Prostate gland (tissue), 2 donors: ENCODE results near the gene ZMIZ1. TPM values are rescaled to one million over a fixed set of nuclear protein-coding genes. Genes with fewer than 3 reads are reported as not detected.

Experiments
- DNase-seq: peaks from one replicate; pipeline ENCODE4 v3.0.0-alpha.2; 2019; ENCODE audit warnings: low spot score
- H3K27ac ChIP-seq, 2 donors: fragments of 200-600 bp; sonication (generic); 2 replicates each; pipeline ENCODE4 v1.5.1; 2017 to 2019
- H3K27me3 ChIP-seq: fragments of 200-600 bp; sonication (generic); replicated peaks from 2 replicates; pipeline ENCODE4 v1.5.1; 2019; ENCODE audit not compliant: insufficient read depth
- H3K36me3 ChIP-seq, 2 donors: fragments of 200-600 bp; sonication (generic); 1 replicate in 1 of 2; 2 replicates in 1 of 2; pipeline versions ENCODE4 v1.5.1 to v1.8.1; 2017 to 2019
- H3K4me1 ChIP-seq: fragments of 200-600 bp; sonication (generic); replicated peaks from 2 replicates; pipeline ENCODE4 v1.5.1; 2019
- H3K4me3 ChIP-seq, 2 donors: fragments of 200-600 bp; sonication (generic); 2 replicates each; pipeline ENCODE4 v1.5.1; 2017 to 2019
- H3K9me3 ChIP-seq: fragments of 200-600 bp; sonication (generic); 2 replicates; pipeline ENCODE4 v1.5.1; 2017
- POLR2A ChIP-seq: fragments of 450-650 bp; IDR thresholded peaks from one replicate; pipeline ENCODE4 v1.6.1; 2016; ENCODE audit warnings: antibody characterized with exemption, mild to moderate bottlenecking
- POLR2AphosphoS5 ChIP-seq: sonication (generic); formaldehyde crosslinking; IDR thresholded peaks from one replicate; pipeline ENCODE4 v1.6.1; 2017; ENCODE audit warnings: antibody characterized with exemption
- WGBS: methylation state at CpG from one replicate; pipeline ENCODE4 v1.1.5; 2018; 5-methylcytosine and 5-hydroxymethylcytosine counted together
- intact Hi-C: fragments of 100-400 bp; cut with DNase I; formaldehyde crosslinking; loops from one replicate; pipeline ENCODE4 v1.14.2; 2022
- total RNA-seq, 2 donors: library from RNA; depleted of rRNA; stranded (reverse); fragments of >200 nt; gene quantifications; one replicate each; pipeline ENCODE4 v1.1.0, GENCODE V29; 2016
- TF ChIP-seq, protein P1 (sequence below), 4 experiments: fragments of 200-600 bp in 2 of 4; fragments of 450-650 bp in 2 of 4; sonication (generic) in 2 of 4; IDR thresholded peaks; 1 replicate in 3 of 4; 2 replicates in 1 of 4; pipeline ENCODE4 v1.5.1; 2016 to 2019; ENCODE audit warnings: antibody characterized with exemption in 4 of 4, mild to moderate bottlenecking in 2 of 4, moderate library complexity in 2 of 4

The ZMIZ1 gene
- total RNA-seq, 2 donors from 2014 or later = 69.6 to 78.5 TPM

GRCh38 chr10:79221110-79222051, 152.6 kb downstream of the ZMIZ1 start:
- intact Hi-C loops = loop anchor here (5.0 kb wide), 1 partner anchor 51 kb away; no protein-coding TSS in a partner anchor
- peaks cover 0 to 4% of the 10 kb centered on the region in 2 donors for H3K36me3 ChIP-seq

GRCh38 chr10:79222186-79222585, 153.4 kb downstream of the ZMIZ1 start:
- TF ChIP-seq POLR2A (no peak), POLR2AphosphoS5 (no peak)
- TF ChIP-seq, protein P1, sequence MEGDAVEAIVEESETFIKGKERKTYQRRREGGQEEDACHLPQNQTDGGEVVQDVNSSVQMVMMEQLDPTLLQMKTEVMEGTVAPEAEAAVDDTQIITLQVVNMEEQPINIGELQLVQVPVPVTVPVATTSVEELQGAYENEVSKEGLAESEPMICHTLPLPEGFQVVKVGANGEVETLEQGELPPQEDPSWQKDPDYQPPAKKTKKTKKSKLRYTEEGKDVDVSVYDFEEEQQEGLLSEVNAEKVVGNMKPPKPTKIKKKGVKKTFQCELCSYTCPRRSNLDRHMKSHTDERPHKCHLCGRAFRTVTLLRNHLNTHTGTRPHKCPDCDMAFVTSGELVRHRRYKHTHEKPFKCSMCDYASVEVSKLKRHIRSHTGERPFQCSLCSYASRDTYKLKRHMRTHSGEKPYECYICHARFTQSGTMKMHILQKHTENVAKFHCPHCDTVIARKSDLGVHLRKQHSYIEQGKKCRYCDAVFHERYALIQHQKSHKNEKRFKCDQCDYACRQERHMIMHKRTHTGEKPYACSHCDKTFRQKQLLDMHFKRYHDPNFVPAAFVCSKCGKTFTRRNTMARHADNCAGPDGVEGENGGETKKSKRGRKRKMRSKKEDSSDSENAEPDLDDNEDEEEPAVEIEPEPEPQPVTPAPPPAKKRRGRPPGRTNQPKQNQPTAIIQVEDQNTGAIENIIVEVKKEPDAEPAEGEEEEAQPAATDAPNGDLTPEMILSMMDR (IDR thresholded peaks at IDR 0.05) = no peak
- no peak for DNase-seq
- peak overlapping the region; percentile 47 to 67 for H3K27ac ChIP-seq
- H3K4me3 ChIP-seq = no peak overlapping the region
- H3K4me1 ChIP-seq = peaks cover 5% of the 10 kb centered on the region
- intact Hi-C loops = loop anchor here (5.0 kb wide), 1 partner anchor 50 kb away; no protein-coding TSS in a partner anchor
- H3K36me3 ChIP-seq = no peaks in the 10 kb centered on the region
- no peaks in the 10 kb centered on the region for H3K27me3 ChIP-seq
- H3K9me3 ChIP-seq = no peaks in the 10 kb centered on the region
- 71% methylated on average over 7 of the region's 7 CpGs for WGBS

More at GRCh38 chr10:79221110-79222051, 152.6 kb downstream of the ZMIZ1 start:
- peak; percentile 37 for DNase-seq
- H3K27me3 ChIP-seq = no peaks in the 10 kb centered on the region
- no peaks in the 10 kb centered on the region for H3K9me3 ChIP-seq
- H3K27ac ChIP-seq = peak overlapping the region; percentile 60 to 67
- 26% methylated on average over 38 of the region's 38 CpGs for WGBS
- TF ChIP-seq POLR2AphosphoS5 = peak; percentile 38
- TF ChIP-seq POLR2A = no peak
- TF ChIP-seq, protein P1 (IDR thresholded peaks at IDR 0.05) = peak in 2 of 4 experiments; percentile 10 to 26
- H3K4me3 ChIP-seq = no peak overlapping the region
- peaks cover 3% of the 10 kb centered on the region for H3K4me1 ChIP-seq

GRCh38 chr10:79223091-79224048, 154.6 kb downstream of the ZMIZ1 start:
- no peaks in the 10 kb centered on the region for H3K36me3 ChIP-seq
- H3K9me3 ChIP-seq = no peaks in the 10 kb centered on the region
- peak overlapping the region; percentile 47 to 67 for H3K27ac ChIP-seq
- H3K4me1 ChIP-seq = peaks cover 5% of the 10 kb centered on the region
- 48% methylated on average over 22 of the region's 22 CpGs for WGBS
- H3K4me3 ChIP-seq = no peak overlapping the region
- no peak for DNase-seq
- intact Hi-C loops = loop anchor here (5.0 kb wide), 1 partner anchor 49 kb away; no protein-coding TSS in a partner anchor
- TF ChIP-seq POLR2AphosphoS5 = no peak
- TF ChIP-seq, protein P1 (IDR thresholded peaks at IDR 0.05) = no peak
- TF ChIP-seq POLR2A = no peak
- no peaks in the 10 kb centered on the region for H3K27me3 ChIP-seq

DNA sequence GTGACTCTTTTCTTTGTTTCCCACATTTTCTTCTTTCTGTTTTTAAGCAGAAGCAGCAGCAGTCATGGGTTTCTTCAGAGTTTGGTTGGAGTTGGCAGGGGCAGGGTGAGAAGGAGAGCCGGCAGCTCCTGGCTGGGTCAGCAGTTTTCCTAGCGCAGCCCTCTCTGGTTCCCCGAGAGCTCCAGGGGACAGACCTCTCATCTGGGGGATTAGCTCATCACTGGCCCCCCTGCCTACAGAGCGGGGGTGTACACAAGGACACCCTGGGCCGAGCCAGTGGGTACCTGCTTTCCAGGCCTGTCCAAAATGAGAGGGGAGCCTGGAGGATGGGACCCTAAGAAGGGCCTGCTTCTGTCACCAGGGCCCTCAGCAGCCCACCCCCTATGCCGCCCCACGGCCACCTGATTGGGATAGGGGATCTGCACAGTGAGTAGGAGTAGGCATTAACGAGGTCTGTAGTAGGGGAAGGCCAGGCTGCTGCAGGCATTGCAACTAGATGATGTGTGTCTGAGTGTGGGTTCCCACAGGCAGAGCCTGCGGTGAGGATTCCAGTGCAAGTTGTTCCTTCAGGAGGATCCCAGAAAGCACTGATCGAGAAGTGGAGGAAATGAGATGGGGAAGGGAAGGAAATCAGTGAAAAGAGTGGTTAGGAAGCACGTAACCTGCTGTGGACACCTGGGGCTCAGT, 155.6 kb downstream of the ZMIZ1 start:
- DNase-seq = no peak
- no peak for TF ChIP-seq POLR2A
- no peak for TF ChIP-seq POLR2AphosphoS5
- TF ChIP-seq, protein P1 (IDR thresholded peaks at IDR 0.05) = no peak
- Histone ChIP-seq H3K27me3 (no peaks in the 10 kb centered on the region), H3K4me3 (no peak overlapping the region), H3K27ac (peak overlapping the region; percentile 11 to 67), H3K9me3 (no peaks in the 10 kb centered on the region), H3K36me3 (no peaks in the 10 kb centered on the region), H3K4me1 (peaks cover 5% of the 10 kb centered on the region)
- intact Hi-C loops = loop anchor here (5.0 kb wide), 1 partner anchor 48 kb away; no protein-coding TSS in a partner anchor
- WGBS = 71% methylated on average over 11 of the region's 11 CpGs
